ENCODE measurements around the gene CYP4F11.

CYP4F11 gene

GRCh38 chr19:15974856-15975255, 40.5 kb upstream of the CYP4F11 start:
- TF ChIP-seq REST (IDR thresholded peaks at IDR 0.05; ENCODE audit: insufficient read depth in 1 of 2, low read depth in 2 of 2, low read length in 2 of 2) (no peak), TAF1 (IDR thresholded peaks at IDR 0.05; ENCODE audit: borderline replicate concordance, insufficient read depth, low read length) (no peak), POLR2AphosphoS5 (IDR thresholded peaks at IDR 0.05; ENCODE audit: low read depth, low read length) (no peak), SIN3A (IDR thresholded peaks at IDR 0.05; ENCODE audit: borderline replicate concordance, insufficient read depth, low read length) (no peak)

GRCh38 chr19:15971224-15971780, 37.0 kb upstream of the CYP4F11 start:
- TF ChIP-seq TAF1 (IDR thresholded peaks at IDR 0.05; ENCODE audit: borderline replicate concordance, insufficient read depth, low read length) (no peak), REST (IDR thresholded peaks at IDR 0.05; ENCODE audit: insufficient read depth in 1 of 2, low read depth in 2 of 2, low read length in 2 of 2) (no peak), SIN3A (IDR thresholded peaks at IDR 0.05; ENCODE audit: borderline replicate concordance, insufficient read depth, low read length) (no peak), FOXP2 (optimal IDR thresholded peaks at IDR 0.05; ENCODE audit: borderline replicate concordance, extremely low read depth, extremely low read length, insufficient read depth) (no peak), POLR2AphosphoS5 (IDR thresholded peaks at IDR 0.05; ENCODE audit: low read depth, low read length) (no peak)

GRCh38 chr19:15964231-15964630, 29.9 kb upstream of the CYP4F11 start:
- no peak for TF ChIP-seq POLR2AphosphoS5 (IDR thresholded peaks at IDR 0.05; ENCODE audit: low read depth, low read length)
- no peak for TF ChIP-seq FOXP2 (optimal IDR thresholded peaks at IDR 0.05; ENCODE audit: borderline replicate concordance, extremely low read depth, extremely low read length, insufficient read depth)
- TF ChIP-seq SIN3A (IDR thresholded peaks at IDR 0.05; ENCODE audit: borderline replicate concordance, insufficient read depth, low read length): no peak
- TF ChIP-seq REST (IDR thresholded peaks at IDR 0.05; ENCODE audit: insufficient read depth in 1 of 2, low read depth in 2 of 2, low read length in 2 of 2): no peak
- no peak for TF ChIP-seq TAF1 (IDR thresholded peaks at IDR 0.05; ENCODE audit: borderline replicate concordance, insufficient read depth, low read length)

GRCh38 chr19:15962319-15962718, 28.0 kb upstream of the CYP4F11 start:
- TF ChIP-seq POLR2AphosphoS5 (IDR thresholded peaks at IDR 0.05; ENCODE audit: low read depth, low read length) (no peak), REST (IDR thresholded peaks at IDR 0.05; ENCODE audit: insufficient read depth in 1 of 2, low read depth in 2 of 2, low read length in 2 of 2) (peak; percentile 83 to 93)

GRCh38 chr19:15954820-15955219, 20.5 kb upstream of the CYP4F11 start:
- TF ChIP-seq SIN3A (IDR thresholded peaks at IDR 0.05; ENCODE audit: borderline replicate concordance, insufficient read depth, low read length) (no peak), POLR2AphosphoS5 (IDR thresholded peaks at IDR 0.05; ENCODE audit: low read depth, low read length) (no peak), FOXP2 (optimal IDR thresholded peaks at IDR 0.05; ENCODE audit: borderline replicate concordance, extremely low read depth, extremely low read length, insufficient read depth) (no peak), REST (IDR thresholded peaks at IDR 0.05; ENCODE audit: insufficient read depth in 1 of 2, low read depth in 2 of 2, low read length in 2 of 2) (no peak), TAF1 (IDR thresholded peaks at IDR 0.05; ENCODE audit: borderline replicate concordance, insufficient read depth, low read length) (no peak)

All from PFSK-1 (cell line).